HepG2 (cell line): ENCODE results near the gene FOLR2. TPM values are rescaled to one million over a fixed set of nuclear protein-coding genes. Genes with fewer than 3 reads are reported as not detected.

Source experiments
- ATAC-seq: fragments of 200-7000 bp; cut with Tn5 transposase; 3 replicates; pipeline ENCODE4 v1.9.1; 2020; ENCODE audit warnings: mild to moderate bottlenecking, moderate library complexity
- BruUV-seq: library from RNA; stranded (reverse); fragments of 400-500 nt; replicated peaks from 2 replicates; lab custom pipeline; 2021; lab: Mats Ljungman, UMichigan
- CTCF ChIA-PET: fragments of 300-600 bp; formaldehyde crosslinking; extraction: SDS; loops from one replicate; lab custom pipeline; 2021; ENCODE audit warnings: low total read pairs, inconsistent platforms, low intra/inter-chr PET ratio; lab: Yijun Ruan, JAX
- POLR2A ChIA-PET: fragments of 350-600 bp; sonication (Branson Sonifier 250); formaldehyde crosslinking; loops from one replicate; lab custom pipeline; 2020; ENCODE audit warnings: antibody characterized with exemption, inconsistent platforms; lab: Yijun Ruan, JAX
- DNase-seq: peaks from one replicate; pipeline ENCODE4 v3.0.0-alpha.2; 2015; ENCODE audit warnings: low spot score
- FAIRE-seq: peaks from 3 replicates; lab custom pipeline; 2011; peaks lifted over from hg19 to GRCh38; lab: Jason Lieb, UNC
- H2AFZ ChIP-seq: one replicate; pipeline ENCODE4 v1.6.1; 2011; ENCODE audit warnings: low read length, inconsistent platforms
- H3K27ac ChIP-seq: fragments of 300-600 bp; 3 replicates; pipeline ENCODE4 v1.8.0; 2011; ENCODE audit warnings: mixed run types, mild to moderate bottlenecking, mixed read lengths, low read length, inconsistent platforms; ENCODE audit not compliant: insufficient read depth; ENCODE audit errors: extremely low read length
- H3K27me3 ChIP-seq, 2 experiments: fragments of 200-600 bp in 1 of 2; 2 replicates in 1 of 2; 3 replicates in 1 of 2; pipeline versions ENCODE4 v1.6.0 to v1.8.0; 2011; ENCODE audit warnings: low read length in 2 of 2, mild to moderate bottlenecking in 2 of 2, moderate library complexity in 2 of 2, inconsistent platforms in 1 of 2; ENCODE audit not compliant: insufficient read depth in 2 of 2, control insufficient read depth in 1 of 2
- H3K36me3 ChIP-seq, 2 experiments: fragments of 200-600 bp in 1 of 2; replicated peaks in 1 of 2; 2 replicates in 1 of 2; 3 replicates in 1 of 2; pipeline versions ENCODE4 v1.5.1 to v1.8.0; 2011; ENCODE audit warnings: low read length in 2 of 2, inconsistent platforms in 1 of 2; ENCODE audit not compliant: insufficient read depth in 2 of 2, control insufficient read depth in 1 of 2
- H3K4me1 ChIP-seq: 2 replicates; pipeline ENCODE4 v1.5.1; 2012; ENCODE audit warnings: low read length, inconsistent platforms; ENCODE audit not compliant: insufficient read depth
- H3K4me2 ChIP-seq: 2 replicates; pipeline ENCODE4 v1.6.0; 2011; ENCODE audit warnings: low read depth, low read length, inconsistent platforms
- H3K4me3 ChIP-seq, 3 experiments: fragments of 200-600 bp in 1 of 3; sonication (generic), shearing (Covaris generic) in 1 of 3; replicated peaks in 1 of 3; 2 replicates each; pipeline ENCODE4 v1.5.1; 2011 to 2016; ENCODE audit warnings: low read length in 3 of 3, inconsistent platforms in 2 of 3, low read depth in 2 of 3, mild to moderate bottlenecking in 2 of 3, control low read depth in 1 of 3, mixed read lengths in 1 of 3; ENCODE audit not compliant: insufficient read depth in 1 of 3
- H3K79me2 ChIP-seq: one replicate; pipeline ENCODE4 v1.6.1; 2011; ENCODE audit warnings: low read length, inconsistent platforms; ENCODE audit not compliant: insufficient read depth
- H3K9ac ChIP-seq: 2 replicates; pipeline ENCODE4 v1.6.0; 2011; ENCODE audit warnings: mild to moderate bottlenecking, low read depth, low read length, inconsistent platforms; ENCODE audit not compliant: insufficient read depth
- H3K9me3 ChIP-seq: 2 replicates; pipeline ENCODE4 v1.5.1; 2012; ENCODE audit warnings: mild to moderate bottlenecking, low read length
- H4K20me1 ChIP-seq: 2 replicates; pipeline ENCODE4 v1.6.0; 2011; ENCODE audit warnings: inconsistent platforms, mild to moderate bottlenecking, low read length, moderate library complexity; ENCODE audit not compliant: insufficient read depth
- KLF15 ChIP-seq: sonication (generic); formaldehyde crosslinking; IDR thresholded peaks from 2 replicates; pipeline ENCODE4 v1.8.1; 2023; ENCODE audit warnings: borderline replicate concordance, mild to moderate bottlenecking, inconsistent platforms, missing genetic modification reagents, mixed read lengths
- RELA ChIP-seq: sonication (generic); formaldehyde crosslinking; IDR thresholded peaks from 2 replicates; pipeline ENCODE4 v1.4.0; 2020; ENCODE audit warnings: missing genetic modification reagents
- ZFP36L1 ChIP-seq: sonication (generic); formaldehyde crosslinking; IDR thresholded peaks from 2 replicates; pipeline ENCODE4 v1.8.0; 2022; ENCODE audit warnings: mild to moderate bottlenecking, missing genetic modification reagents, moderate library complexity
- ZMYM3 ChIP-seq: sonication (generic); formaldehyde crosslinking; IDR thresholded peaks from 2 replicates; pipeline ENCODE4 v1.5.1; 2020; ENCODE audit warnings: mild to moderate bottlenecking, missing genetic modification reagents
- ZNF230 ChIP-seq: sonication (generic); formaldehyde crosslinking; IDR thresholded peaks from 2 replicates; pipeline ENCODE4 v1.4.0; 2020; ENCODE audit warnings: mild to moderate bottlenecking, missing genetic modification reagents
- ZNF382 ChIP-seq: sonication (generic); formaldehyde crosslinking; IDR thresholded peaks from 2 replicates; pipeline ENCODE4 v1.5.0; 2020; ENCODE audit warnings: missing genetic modification reagents, mild to moderate bottlenecking, borderline replicate concordance
- ZNF484 ChIP-seq: sonication (generic); formaldehyde crosslinking; IDR thresholded peaks from 2 replicates; pipeline ENCODE4 v1.5.1; 2020; ENCODE audit warnings: mild to moderate bottlenecking, low read depth, missing genetic modification reagents, borderline replicate concordance
- ZNF577 ChIP-seq: sonication (generic); formaldehyde crosslinking; IDR thresholded peaks from 2 replicates; pipeline ENCODE4 v1.4.0; 2020; ENCODE audit warnings: mild to moderate bottlenecking, low read depth, missing genetic modification reagents, borderline replicate concordance
- WGBS: methylation state at CpG from one replicate; pipeline ENCODE4 v1.1.6; 2017; ENCODE audit warnings: low lambda C conversion rate; 5-methylcytosine and 5-hydroxymethylcytosine counted together
- in situ Hi-C: cut with HindIII; loops from 2 replicates; pipeline ENCODE4 v1.10.0; 2017; ENCODE audit warnings: low pct_unique_long_range_greater_than_20kb; ENCODE audit not compliant: extremely low pct_ligation_motif_present
- intact Hi-C: fragments of 100-400 bp; cut with micrococcal nuclease; formaldehyde crosslinking; loops from one replicate; pipeline ENCODE4 v1.10.0; 2022; ENCODE audit not compliant: unreplicated experiment
- polyA plus RNA-seq, 8 experiments: library from polyadenylated mRNA; depleted of rRNA in 3 of 8; stranded (reverse) in 7 of 8; unstranded in 1 of 8; fragments of >200 nt; fragmentation: Illumina TruSeq in 4 of 8; extraction: Trizol in 4 of 8; gene quantifications; 2 replicates each; pipeline versions ENCODE4 v1.2.1 to v1.2.3, GENCODE V29; 2011 to 2016; ENCODE audit warnings: low read depth in 4 of 8, missing spikeins in 1 of 8, mixed read lengths in 1 of 8; ENCODE audit not compliant: insufficient read depth in 1 of 8
- total RNA-seq, 5 experiments: library from RNA; depleted of rRNA; stranded (reverse); fragments of >200 nt; fragmentation: Illumina TruSeq; extraction: Trizol; gene quantifications; 2 replicates each; pipeline ENCODE4 v1.2.3, GENCODE V29; 2016; ENCODE audit warnings: low read depth in 1 of 5
- TF ChIP-seq, protein P1 (sequence below), 2 experiments: sonication (generic) in 1 of 2; formaldehyde crosslinking in 1 of 2; IDR thresholded peaks; 2 replicates each; pipeline versions ENCODE4 v1.4.0 to v1.6.1; 2016 to 2020; ENCODE audit warnings: borderline replicate concordance in 1 of 2, low read depth in 1 of 2, mild to moderate bottlenecking in 1 of 2, missing genetic modification reagents in 1 of 2
- TF ChIP-seq, protein P2 (sequence below): IDR thresholded peaks from 2 replicates; pipeline ENCODE4 v1.6.1; 2018; ENCODE audit warnings: missing genetic modification reagents
- TF ChIP-seq, protein P3 (sequence below): sonication (generic); formaldehyde crosslinking; IDR thresholded peaks from 2 replicates; pipeline ENCODE4 v1.9.0; 2022; ENCODE audit warnings: missing genetic modification reagents, mild to moderate bottlenecking, borderline replicate concordance
- TF ChIP-seq, protein P4 (sequence below): sonication (generic); formaldehyde crosslinking; IDR thresholded peaks from 2 replicates; pipeline ENCODE4 v1.9.0; 2022; ENCODE audit warnings: low read depth, missing genetic modification reagents
- TF ChIP-seq, protein P5 (sequence below): sonication (generic); formaldehyde crosslinking; IDR thresholded peaks from 2 replicates; pipeline ENCODE4 v1.5.0; 2020; ENCODE audit warnings: mild to moderate bottlenecking, missing genetic modification reagents

Gene FOLR2
- total and polyA plus RNA-seq, 2 of the 13 experiments (the other 11 are each of a cell fraction or from before 2014, with no cell fraction given), result 0.09 TPM; not detected in 1

DNA sequence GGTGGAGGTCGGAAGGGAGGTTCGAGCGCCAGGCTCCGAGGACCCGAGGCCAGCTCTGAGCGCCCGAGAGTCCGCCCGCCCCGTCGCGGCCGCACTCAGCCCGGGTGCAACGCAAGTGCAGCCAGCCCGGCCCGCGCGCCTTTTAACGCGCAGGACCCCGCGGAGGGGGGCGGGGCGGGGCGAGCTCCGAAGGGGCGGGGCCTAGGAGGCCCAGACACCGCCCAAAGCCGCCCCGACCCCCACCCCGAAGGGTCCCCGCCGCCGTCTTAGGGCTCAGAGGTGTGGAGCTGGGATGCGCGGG, 27.4 kb downstream of the FOLR2 start, which contains the start of gene PHOX2A:
Gene PHOX2A, minus strand, starts transcription at position 117 of the 301 bp plus-strand sequence. CDS start 172 bp downstream, outside the sequence.
- Histone ChIP-seq H3K9ac (no peak within 1 kb of the TSS), H2AFZ (no peak within 1 kb of the TSS)

More for the DNA sequence above, 27.4 kb downstream of the FOLR2 start, which contains the start of gene PHOX2A:
- in situ Hi-C loops, result no loop called here
- ATAC-seq (no peak), DNase-seq (no peak), FAIRE-seq (no peak)
- Histone ChIP-seq H3K27ac (no peak within 1 kb of the TSS), H3K9me3 (no peaks in the 10 kb centered on the region), H4K20me1 (no peaks in the 10 kb centered on the region), H3K27me3 (peaks cover 13 to 76% of the 10 kb centered on the region in 2 experiments), H3K4me3 (no peak within 1 kb of the TSS), H3K79me2 (no peaks in the 10 kb centered on the region), H3K36me3 (no peaks in the 10 kb centered on the region), H3K4me1 (peaks cover 17% of the 10 kb centered on the region), H3K4me2 (no peak within 1 kb of the TSS)
- no TSS peak for BruUV-seq
- TF ChIP-seq, protein P1, sequence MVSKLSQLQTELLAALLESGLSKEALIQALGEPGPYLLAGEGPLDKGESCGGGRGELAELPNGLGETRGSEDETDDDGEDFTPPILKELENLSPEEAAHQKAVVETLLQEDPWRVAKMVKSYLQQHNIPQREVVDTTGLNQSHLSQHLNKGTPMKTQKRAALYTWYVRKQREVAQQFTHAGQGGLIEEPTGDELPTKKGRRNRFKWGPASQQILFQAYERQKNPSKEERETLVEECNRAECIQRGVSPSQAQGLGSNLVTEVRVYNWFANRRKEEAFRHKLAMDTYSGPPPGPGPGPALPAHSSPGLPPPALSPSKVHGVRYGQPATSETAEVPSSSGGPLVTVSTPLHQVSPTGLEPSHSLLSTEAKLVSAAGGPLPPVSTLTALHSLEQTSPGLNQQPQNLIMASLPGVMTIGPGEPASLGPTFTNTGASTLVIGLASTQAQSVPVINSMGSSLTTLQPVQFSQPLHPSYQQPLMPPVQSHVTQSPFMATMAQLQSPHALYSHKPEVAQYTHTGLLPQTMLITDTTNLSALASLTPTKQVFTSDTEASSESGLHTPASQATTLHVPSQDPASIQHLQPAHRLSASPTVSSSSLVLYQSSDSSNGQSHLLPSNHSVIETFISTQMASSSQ (IDR thresholded peaks at IDR 0.05; ENCODE audit: low read depth), result no peak
- TF ChIP-seq, protein P1 (CRISPR knock-in tag; IDR thresholded peaks at IDR 0.05; ENCODE audit: borderline replicate concordance), result no peak
- TF ChIP-seq, protein P2, sequence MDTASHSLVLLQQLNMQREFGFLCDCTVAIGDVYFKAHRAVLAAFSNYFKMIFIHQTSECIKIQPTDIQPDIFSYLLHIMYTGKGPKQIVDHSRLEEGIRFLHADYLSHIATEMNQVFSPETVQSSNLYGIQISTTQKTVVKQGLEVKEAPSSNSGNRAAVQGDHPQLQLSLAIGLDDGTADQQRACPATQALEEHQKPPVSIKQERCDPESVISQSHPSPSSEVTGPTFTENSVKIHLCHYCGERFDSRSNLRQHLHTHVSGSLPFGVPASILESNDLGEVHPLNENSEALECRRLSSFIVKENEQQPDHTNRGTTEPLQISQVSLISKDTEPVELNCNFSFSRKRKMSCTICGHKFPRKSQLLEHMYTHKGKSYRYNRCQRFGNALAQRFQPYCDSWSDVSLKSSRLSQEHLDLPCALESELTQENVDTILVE (CRISPR knock-in tag), result no peak
- TF ChIP-seq, protein P3, sequence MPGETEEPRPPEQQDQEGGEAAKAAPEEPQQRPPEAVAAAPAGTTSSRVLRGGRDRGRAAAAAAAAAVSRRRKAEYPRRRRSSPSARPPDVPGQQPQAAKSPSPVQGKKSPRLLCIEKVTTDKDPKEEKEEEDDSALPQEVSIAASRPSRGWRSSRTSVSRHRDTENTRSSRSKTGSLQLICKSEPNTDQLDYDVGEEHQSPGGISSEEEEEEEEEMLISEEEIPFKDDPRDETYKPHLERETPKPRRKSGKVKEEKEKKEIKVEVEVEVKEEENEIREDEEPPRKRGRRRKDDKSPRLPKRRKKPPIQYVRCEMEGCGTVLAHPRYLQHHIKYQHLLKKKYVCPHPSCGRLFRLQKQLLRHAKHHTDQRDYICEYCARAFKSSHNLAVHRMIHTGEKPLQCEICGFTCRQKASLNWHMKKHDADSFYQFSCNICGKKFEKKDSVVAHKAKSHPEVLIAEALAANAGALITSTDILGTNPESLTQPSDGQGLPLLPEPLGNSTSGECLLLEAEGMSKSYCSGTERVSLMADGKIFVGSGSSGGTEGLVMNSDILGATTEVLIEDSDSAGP, result no peak
- TF ChIP-seq ZNF577 (CRISPR knock-in tag) (no peak), RELA (CRISPR knock-in tag) (no peak), ZNF230 (CRISPR knock-in tag) (no peak), ZMYM3 (CRISPR knock-in tag) (no peak), ZNF484 (CRISPR knock-in tag) (no peak), ZFP36L1 (CRISPR knock-in tag) (no peak), KLF15 (CRISPR knock-in tag) (no peak), ZNF382 (CRISPR knock-in tag) (no peak)
- TF ChIP-seq, protein P4, sequence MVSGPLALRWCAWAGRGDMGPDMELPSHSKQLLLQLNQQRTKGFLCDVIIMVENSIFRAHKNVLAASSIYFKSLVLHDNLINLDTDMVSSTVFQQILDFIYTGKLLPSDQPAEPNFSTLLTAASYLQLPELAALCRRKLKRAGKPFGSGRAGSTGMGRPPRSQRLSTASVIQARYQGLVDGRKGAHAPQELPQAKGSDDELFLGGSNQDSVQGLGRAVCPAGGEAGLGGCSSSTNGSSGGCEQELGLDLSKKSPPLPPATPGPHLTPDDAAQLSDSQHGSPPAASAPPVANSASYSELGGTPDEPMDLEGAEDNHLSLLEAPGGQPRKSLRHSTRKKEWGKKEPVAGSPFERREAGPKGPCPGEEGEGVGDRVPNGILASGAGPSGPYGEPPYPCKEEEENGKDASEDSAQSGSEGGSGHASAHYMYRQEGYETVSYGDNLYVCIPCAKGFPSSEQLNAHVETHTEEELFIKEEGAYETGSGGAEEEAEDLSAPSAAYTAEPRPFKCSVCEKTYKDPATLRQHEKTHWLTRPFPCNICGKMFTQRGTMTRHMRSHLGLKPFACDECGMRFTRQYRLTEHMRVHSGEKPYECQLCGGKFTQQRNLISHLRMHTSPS (CRISPR knock-in tag), result no peak
- TF ChIP-seq, protein P5, sequence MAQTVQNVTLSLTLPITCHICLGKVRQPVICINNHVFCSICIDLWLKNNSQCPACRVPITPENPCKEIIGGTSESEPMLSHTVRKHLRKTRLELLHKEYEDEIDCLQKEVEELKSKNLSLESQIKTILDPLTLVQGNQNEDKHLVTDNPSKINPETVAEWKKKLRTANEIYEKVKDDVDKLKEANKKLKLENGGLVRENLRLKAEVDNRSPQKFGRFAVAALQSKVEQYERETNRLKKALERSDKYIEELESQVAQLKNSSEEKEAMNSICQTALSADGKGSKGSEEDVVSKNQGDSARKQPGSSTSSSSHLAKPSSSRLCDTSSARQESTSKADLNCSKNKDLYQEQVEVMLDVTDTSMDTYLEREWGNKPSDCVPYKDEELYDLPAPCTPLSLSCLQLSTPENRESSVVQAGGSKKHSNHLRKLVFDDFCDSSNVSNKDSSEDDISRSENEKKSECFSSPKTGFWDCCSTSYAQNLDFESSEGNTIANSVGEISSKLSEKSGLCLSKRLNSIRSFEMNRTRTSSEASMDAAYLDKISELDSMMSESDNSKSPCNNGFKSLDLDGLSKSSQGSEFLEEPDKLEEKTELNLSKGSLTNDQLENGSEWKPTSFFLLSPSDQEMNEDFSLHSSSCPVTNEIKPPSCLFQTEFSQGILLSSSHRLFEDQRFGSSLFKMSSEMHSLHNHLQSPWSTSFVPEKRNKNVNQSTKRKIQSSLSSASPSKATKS, result no peak
- WGBS, result no CpG with 5 or more reads among the region's 37 CpGs
- intact Hi-C loops, result no loop called here
- CTCF ChIA-PET, result no interaction called here
- POLR2A ChIA-PET, result no interaction called here
